GM21515 (cell line): ENCODE measurements around the gene CXCL14.

ENCODE experiments used
- ATAC-seq: cut with Tn5 transposase; IDR thresholded peaks from one replicate; pipeline ENCODE4 v1.9.1; 2021; ENCODE audit not compliant: unreplicated experiment

CXCL14 gene

GRCh38 chr5:135568923-135569360, 9.8 kb downstream of the CXCL14 start:
- ATAC-seq, result no peak

GRCh38 chr5:135568246-135568645, 10.5 kb downstream of the CXCL14 start:
- no peak for ATAC-seq

GRCh38 chr5:135567661-135568060, 11.1 kb downstream of the CXCL14 start:
- no peak for ATAC-seq

- no peak for ATAC-seq
Measured at GRCh38 chr5:135566422-135567400, 12.1 kb downstream of the CXCL14 start.

- peak; percentile 63 for ATAC-seq
Measured at GRCh38 chr5:135565725-135566421, 12.9 kb downstream of the CXCL14 start.

- ATAC-seq, result no peak
Measured at GRCh38 chr5:135565266-135565665, 13.5 kb downstream of the CXCL14 start.

- ATAC-seq, result no peak
Measured at GRCh38 chr5:135564331-135564730, 14.5 kb downstream of the CXCL14 start.

GRCh38 chr5:135561266-135561665, 17.5 kb downstream of the CXCL14 start:
- ATAC-seq, result no peak

GRCh38 chr5:135560858-135561257, 17.9 kb downstream of the CXCL14 start:
- ATAC-seq, result peak; percentile 94

GRCh38 chr5:135559354-135559753, 19.4 kb downstream of the CXCL14 start:
- no peak for ATAC-seq

- no peak for ATAC-seq
Measured at GRCh38 chr5:135557076-135557838, 21.5 kb downstream of the CXCL14 start.

GRCh38 chr5:135556620-135557019, 22.2 kb downstream of the CXCL14 start:
- ATAC-seq, result no peak

- ATAC-seq, result no peak
Measured at GRCh38 chr5:135555530-135555929, 23.3 kb downstream of the CXCL14 start.

GRCh38 chr5:135553688-135554462, 24.9 kb downstream of the CXCL14 start:
- no peak for ATAC-seq

GRCh38 chr5:135551593-135552447, 27.0 kb downstream of the CXCL14 start:
- ATAC-seq, result no peak

- no peak for ATAC-seq
Measured at GRCh38 chr5:135549413-135549812, 29.4 kb downstream of the CXCL14 start.

- ATAC-seq, result no peak
Measured at GRCh38 chr5:135547590-135548254, 31.1 kb downstream of the CXCL14 start.

GRCh38 chr5:135546912-135547311, 31.9 kb downstream of the CXCL14 start:
- ATAC-seq, result no peak

- ATAC-seq, result no peak
Measured at GRCh38 chr5:135546101-135546500, 32.7 kb downstream of the CXCL14 start.
